Measurements from ENCODE around the gene PAQR6. TPM values are rescaled to one million over a fixed set of nuclear protein-coding genes. Genes with fewer than 3 reads are reported as not detected.
A peak's percentile ranks its signal among the peaks of the same experiment; 100 is the strongest.

The PAQR6 gene
- total and polyA plus RNA-seq, 5 donors from 2014 or later, result 0.13 to 3.7 (median 0.81) TPM

DNA sequence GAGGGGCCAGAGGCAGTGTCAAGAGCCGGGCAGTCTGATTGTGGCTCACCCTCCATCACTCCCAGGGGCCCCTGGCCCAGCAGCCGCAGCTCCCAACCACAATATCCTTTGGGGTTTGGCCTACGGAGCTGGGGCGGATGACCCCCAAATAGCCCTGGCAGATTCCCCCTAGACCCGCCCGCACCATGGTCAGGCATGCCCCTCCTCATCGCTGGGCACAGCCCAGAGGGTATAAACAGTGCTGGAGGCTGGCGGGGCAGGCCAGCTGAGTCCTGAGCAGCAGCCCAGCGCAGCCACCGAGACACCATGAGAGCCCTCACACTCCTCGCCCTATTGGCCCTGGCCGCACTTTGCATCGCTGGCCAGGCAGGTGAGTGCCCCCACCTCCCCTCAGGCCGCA, 5.9 kb downstream of the PAQR6 start, which contains the start of gene BGLAP:
TSS of gene BGLAP (plus strand) at position 259 of the 400 bp plus-strand sequence. CDS start at position 307, 48 bp downstream.
- Mint-ChIP-seq H3K27me3 (no peaks in the 10 kb centered on the region), H3K4me3 (no peak within 1 kb of the TSS), H3K27ac (peak within 1 kb of the TSS in 1 of 3 donors; percentile 94), H3K4me1 (peaks cover 0 to 14% (median 8%) of the 10 kb centered on the region in 4 donors), H3K36me3 (peaks cover 17% of the 10 kb centered on the region), H3K9me3 (no peaks in the 10 kb centered on the region)
- H3K36me3 ChIP-seq (ENCODE audit: control insufficient read depth, insufficient read depth, low read length), result peaks cover 25% of the 10 kb centered on the region
- H3K4me1 ChIP-seq (ENCODE audit: control insufficient read depth, insufficient read depth, low read length, poor library complexity, severe bottlenecking), result peaks cover 21% of the 10 kb centered on the region
- H3K4me3 ChIP-seq (ENCODE audit: low read depth, low read length), result no peak within 1 kb of the TSS
- H3K27ac ChIP-seq (ENCODE audit: insufficient read depth, low read length, poor library complexity, severe bottlenecking), result no peak within 1 kb of the TSS
- ATAC-seq (ENCODE audit: low read depth in 2 of 2), result no peak
- DNase-seq, result no peak
- no peaks in the 10 kb centered on the region for H3K27me3 ChIP-seq (ENCODE audit: control insufficient read depth, insufficient read depth, low read length)
- H3K9me3 ChIP-seq (ENCODE audit: control insufficient read depth in 2 of 2, low read length in 2 of 2), result no peaks in the 10 kb centered on the region

DNA sequence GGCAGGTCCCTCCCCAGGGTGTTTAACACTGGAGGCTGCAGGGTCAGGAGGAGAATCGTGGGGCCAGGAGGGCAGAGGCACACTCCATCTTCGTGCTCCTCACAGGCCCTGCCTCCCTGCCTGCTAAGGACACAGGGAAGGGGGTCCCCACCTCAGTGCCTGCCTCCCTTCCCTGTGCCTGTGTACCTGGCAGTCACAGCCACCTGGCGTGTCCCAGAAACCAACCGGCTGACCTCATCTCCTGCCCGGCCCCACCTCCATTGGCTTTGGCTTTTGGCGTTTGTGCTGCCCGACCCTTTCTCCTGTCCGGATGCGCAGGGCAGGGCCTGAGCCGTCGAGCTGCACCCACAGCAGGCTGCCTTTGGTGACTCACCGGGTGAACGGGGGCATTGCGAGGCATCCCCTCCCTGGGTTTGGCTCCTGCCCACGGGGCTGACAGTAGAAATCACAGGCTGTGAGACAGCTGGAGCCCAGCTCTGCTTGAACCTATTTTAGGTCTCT, 6.5 kb downstream of the PAQR6 start:
- Histone ChIP-seq H3K9me3 (ENCODE audit: control insufficient read depth in 2 of 2, low read length in 2 of 2) (no peaks in the 10 kb centered on the region), H3K4me3 (ENCODE audit: low read depth, low read length) (no peak overlapping the region), H3K27ac (ENCODE audit: insufficient read depth, low read length, poor library complexity, severe bottlenecking) (no peak overlapping the region), H3K36me3 (ENCODE audit: control insufficient read depth, insufficient read depth, low read length) (peaks cover 31% of the 10 kb centered on the region), H3K27me3 (ENCODE audit: control insufficient read depth, insufficient read depth, low read length) (no peaks in the 10 kb centered on the region), H3K4me1 (ENCODE audit: control insufficient read depth, insufficient read depth, low read length, poor library complexity, severe bottlenecking) (peaks cover 16% of the 10 kb centered on the region)
- H3K4me1 Mint-ChIP-seq, result peaks cover 0 to 14% (median 8%) of the 10 kb centered on the region in 4 donors
- DNase-seq (no peak), ATAC-seq (ENCODE audit: low read depth in 2 of 2) (no peak)
- H3K4me3 Mint-ChIP-seq, result no peak overlapping the region
- no peak overlapping the region for H3K27ac Mint-ChIP-seq
- peaks cover 18% of the 10 kb centered on the region for H3K36me3 Mint-ChIP-seq
- H3K27me3 Mint-ChIP-seq, result no peaks in the 10 kb centered on the region
- no peaks in the 10 kb centered on the region for H3K9me3 Mint-ChIP-seq

DNA sequence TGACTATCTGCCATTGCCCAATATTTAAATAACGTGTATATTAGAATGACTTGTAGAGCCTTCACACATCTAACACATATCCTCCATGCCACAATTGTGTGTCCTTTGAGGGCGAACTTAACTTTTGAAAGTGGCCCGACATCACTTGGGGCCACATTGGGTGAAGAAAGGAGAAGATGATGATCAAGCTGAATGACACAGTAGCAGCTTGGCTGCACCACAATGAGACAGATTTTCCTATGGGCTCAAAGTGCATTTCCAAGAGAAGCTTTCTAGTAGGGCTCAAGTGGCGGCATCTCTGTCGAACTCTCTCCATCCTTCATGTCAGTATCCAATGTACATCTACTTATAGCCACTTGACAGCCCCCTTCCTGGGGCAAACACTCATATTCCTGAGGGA, 9.6 kb downstream of the PAQR6 start:
- no peaks in the 10 kb centered on the region for H3K27me3 ChIP-seq (ENCODE audit: control insufficient read depth, insufficient read depth, low read length)
- ATAC-seq (ENCODE audit: low read depth in 2 of 2), result no peak
- no peak overlapping the region for H3K4me3 Mint-ChIP-seq
- H3K27ac ChIP-seq (ENCODE audit: insufficient read depth, low read length, poor library complexity, severe bottlenecking), result no peak overlapping the region
- no peaks in the 10 kb centered on the region for H3K4me1 ChIP-seq (ENCODE audit: control insufficient read depth, insufficient read depth, low read length, poor library complexity, severe bottlenecking)
- H3K9me3 ChIP-seq (ENCODE audit: control insufficient read depth in 2 of 2, low read length in 2 of 2), result no peaks in the 10 kb centered on the region
- no peak overlapping the region for H3K27ac Mint-ChIP-seq
- peaks cover 22% of the 10 kb centered on the region for H3K36me3 Mint-ChIP-seq
- DNase-seq, result no peak
- H3K4me1 Mint-ChIP-seq, result no peaks in the 10 kb centered on the region
- H3K9me3 Mint-ChIP-seq, result no peaks in the 10 kb centered on the region
- no peak overlapping the region for H3K4me3 ChIP-seq (ENCODE audit: low read depth, low read length)
- H3K36me3 ChIP-seq (ENCODE audit: control insufficient read depth, insufficient read depth, low read length), result peaks cover 48% of the 10 kb centered on the region
- H3K27me3 Mint-ChIP-seq, result no peaks in the 10 kb centered on the region

DNA sequence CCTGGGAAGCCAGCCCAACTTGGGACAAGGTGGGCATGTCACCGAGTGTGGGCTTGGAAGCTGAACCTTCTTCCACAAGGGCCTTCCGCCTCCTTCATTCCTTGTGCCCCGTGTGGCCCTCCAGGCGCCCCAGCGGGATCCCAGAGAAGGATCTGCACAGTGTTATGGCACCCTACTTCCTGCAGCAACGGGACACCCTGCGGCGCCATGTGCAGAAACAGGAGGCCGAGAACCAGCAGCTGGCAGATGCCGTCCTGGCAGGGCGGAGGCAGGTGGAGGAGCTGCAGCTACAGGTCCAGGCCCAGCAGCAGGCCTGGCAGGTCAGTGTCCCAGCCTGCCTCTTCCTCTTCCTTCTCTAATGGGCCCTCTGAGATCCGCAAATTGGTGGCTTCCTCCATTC, 11.7 kb downstream of the PAQR6 start:
- Mint-ChIP-seq H3K4me3 (no peak overlapping the region), H3K27me3 (no peaks in the 10 kb centered on the region), H3K9me3 (no peaks in the 10 kb centered on the region), H3K4me1 (no peaks in the 10 kb centered on the region), H3K27ac (no peak overlapping the region), H3K36me3 (peaks cover 22% of the 10 kb centered on the region)
- Histone ChIP-seq H3K9me3 (ENCODE audit: control insufficient read depth in 2 of 2, low read length in 2 of 2) (no peaks in the 10 kb centered on the region), H3K27ac (ENCODE audit: insufficient read depth, low read length, poor library complexity, severe bottlenecking) (no peak overlapping the region), H3K4me1 (ENCODE audit: control insufficient read depth, insufficient read depth, low read length, poor library complexity, severe bottlenecking) (no peaks in the 10 kb centered on the region), H3K36me3 (ENCODE audit: control insufficient read depth, insufficient read depth, low read length) (peaks cover 48% of the 10 kb centered on the region), H3K4me3 (ENCODE audit: low read depth, low read length) (no peak overlapping the region), H3K27me3 (ENCODE audit: control insufficient read depth, insufficient read depth, low read length) (no peaks in the 10 kb centered on the region)
- no peak for ATAC-seq (ENCODE audit: low read depth in 2 of 2)
- DNase-seq, result no peak

DNA sequence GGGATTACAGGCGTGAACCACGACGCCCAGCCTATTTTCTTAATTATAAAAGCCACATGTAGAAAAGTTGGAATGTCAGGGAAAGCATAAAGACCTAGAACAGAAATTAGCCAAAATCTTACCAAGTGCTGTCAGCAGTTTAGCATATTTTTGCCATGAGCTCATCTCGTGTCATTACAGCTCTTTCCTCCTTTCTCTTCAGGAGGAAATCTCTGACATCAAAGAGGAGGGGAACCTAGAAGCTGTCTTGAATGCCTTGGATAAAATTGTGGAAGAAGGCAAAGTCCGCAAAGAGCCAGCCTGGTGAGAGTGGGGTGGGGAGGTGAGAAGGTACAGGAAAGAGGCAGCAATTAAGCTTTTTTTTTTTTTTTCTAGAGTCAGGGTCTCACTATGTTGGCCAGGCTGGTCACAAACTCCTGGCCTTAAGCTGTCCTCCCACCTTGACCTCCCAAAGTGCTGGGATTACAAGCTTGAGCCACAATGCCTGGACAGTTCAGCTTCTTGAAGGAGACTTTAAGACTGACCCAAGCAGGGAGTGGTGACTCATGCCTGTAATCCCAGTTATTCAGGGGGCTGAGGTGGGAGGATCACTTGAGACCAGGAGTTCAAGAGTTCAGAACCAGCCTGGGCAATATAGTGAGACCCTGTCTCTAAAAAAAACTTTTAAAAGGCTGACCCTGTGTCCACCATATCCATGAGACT, 14.3 kb downstream of the PAQR6 start:
- ATAC-seq (ENCODE audit: low read depth in 2 of 2) (no peak), DNase-seq (no peak)
- no peak overlapping the region for H3K27ac Mint-ChIP-seq
- H3K36me3 Mint-ChIP-seq, result peaks cover 22% of the 10 kb centered on the region
- no peak overlapping the region for H3K4me3 Mint-ChIP-seq
- Histone ChIP-seq H3K27ac (ENCODE audit: insufficient read depth, low read length, poor library complexity, severe bottlenecking) (no peak overlapping the region), H3K4me3 (ENCODE audit: low read depth, low read length) (no peak overlapping the region), H3K4me1 (ENCODE audit: control insufficient read depth, insufficient read depth, low read length, poor library complexity, severe bottlenecking) (no peaks in the 10 kb centered on the region), H3K27me3 (ENCODE audit: control insufficient read depth, insufficient read depth, low read length) (no peaks in the 10 kb centered on the region), H3K9me3 (ENCODE audit: control insufficient read depth in 2 of 2, low read length in 2 of 2) (no peaks in the 10 kb centered on the region), H3K36me3 (ENCODE audit: control insufficient read depth, insufficient read depth, low read length) (peaks cover 41% of the 10 kb centered on the region)
- no peaks in the 10 kb centered on the region for H3K27me3 Mint-ChIP-seq
- peaks cover 0 to 5% (median 0%) of the 10 kb centered on the region in 4 donors for H3K4me1 Mint-ChIP-seq
- no peaks in the 10 kb centered on the region for H3K9me3 Mint-ChIP-seq

DNA sequence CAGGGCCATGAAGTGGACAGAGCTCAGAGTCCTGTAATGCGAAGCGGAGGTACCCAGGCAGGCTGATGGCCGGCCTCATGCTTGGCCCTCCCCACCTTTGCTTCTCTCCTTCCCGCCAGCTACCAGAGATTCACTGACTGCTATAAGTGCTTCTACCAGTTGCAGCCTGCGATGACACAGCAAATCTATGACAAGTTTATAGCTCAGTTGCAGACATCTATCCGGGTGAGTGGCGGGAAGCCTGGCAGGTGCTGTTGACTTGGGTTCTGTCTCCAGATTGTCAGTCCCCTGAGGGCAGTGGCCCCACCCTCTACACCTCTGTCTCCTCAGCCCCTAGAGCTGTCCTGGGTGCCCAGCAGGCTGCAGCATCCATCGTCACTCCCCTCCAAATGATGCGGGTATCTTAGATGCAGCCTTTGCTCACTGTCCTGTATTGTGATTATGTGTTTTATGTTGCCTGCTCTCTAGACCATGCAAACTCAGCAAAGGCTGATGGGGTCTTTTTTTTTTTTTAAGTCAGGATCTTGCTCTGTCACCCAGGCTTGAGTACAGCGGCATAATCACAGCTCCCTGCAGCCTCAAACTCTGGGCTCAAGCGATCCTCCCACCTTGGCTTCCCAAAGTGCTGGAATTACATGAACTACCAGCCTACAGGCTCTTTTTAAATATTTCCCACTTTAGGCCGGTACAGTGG, 15.5 kb downstream of the PAQR6 start:
- no peaks in the 10 kb centered on the region for H3K9me3 Mint-ChIP-seq
- ATAC-seq (ENCODE audit: low read depth in 2 of 2) (no peak), DNase-seq (no peak)
- Histone ChIP-seq H3K4me3 (ENCODE audit: low read depth, low read length) (no peak overlapping the region), H3K4me1 (ENCODE audit: control insufficient read depth, insufficient read depth, low read length, poor library complexity, severe bottlenecking) (no peaks in the 10 kb centered on the region), H3K36me3 (ENCODE audit: control insufficient read depth, insufficient read depth, low read length) (peaks cover 34% of the 10 kb centered on the region), H3K9me3 (ENCODE audit: control insufficient read depth in 2 of 2, low read length in 2 of 2) (no peaks in the 10 kb centered on the region), H3K27me3 (ENCODE audit: control insufficient read depth, insufficient read depth, low read length) (no peaks in the 10 kb centered on the region), H3K27ac (ENCODE audit: insufficient read depth, low read length, poor library complexity, severe bottlenecking) (no peak overlapping the region)
- no peak overlapping the region for H3K4me3 Mint-ChIP-seq
- peaks cover 0 to 10% (median 2%) of the 10 kb centered on the region in 4 donors for H3K4me1 Mint-ChIP-seq
- no peak overlapping the region for H3K27ac Mint-ChIP-seq
- peaks cover 20% of the 10 kb centered on the region for H3K36me3 Mint-ChIP-seq
- H3K27me3 Mint-ChIP-seq, result no peaks in the 10 kb centered on the region

DNA sequence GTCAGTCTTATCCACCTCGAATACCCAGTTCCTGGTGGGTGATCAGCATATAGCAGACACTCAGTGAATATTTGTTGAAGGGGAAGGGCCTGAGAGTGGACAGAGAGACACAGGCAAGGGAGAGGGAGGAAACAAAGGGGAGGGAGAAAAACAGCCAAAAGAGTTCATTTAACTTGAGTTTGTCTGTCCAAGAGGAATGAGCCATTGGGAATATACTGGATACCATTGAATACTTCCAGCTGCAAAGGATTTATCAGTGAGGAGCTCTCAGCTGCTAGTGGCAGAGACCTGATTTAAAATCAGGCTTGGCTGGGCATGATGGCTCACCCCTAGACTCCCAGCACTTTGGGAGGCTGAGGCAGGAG, 17.4 kb downstream of the PAQR6 start:
- H3K36me3 ChIP-seq (ENCODE audit: control insufficient read depth, insufficient read depth, low read length), result peaks cover 23% of the 10 kb centered on the region
- ATAC-seq (ENCODE audit: low read depth in 2 of 2) (no peak), DNase-seq (no peak)
- H3K36me3 Mint-ChIP-seq, result peaks cover 16% of the 10 kb centered on the region
- H3K9me3 Mint-ChIP-seq, result no peaks in the 10 kb centered on the region
- H3K4me1 ChIP-seq (ENCODE audit: control insufficient read depth, insufficient read depth, low read length, poor library complexity, severe bottlenecking), result peaks cover 6% of the 10 kb centered on the region
- peak overlapping the region in 1 of 3 donors; percentile 78 for H3K27ac Mint-ChIP-seq
- no peaks in the 10 kb centered on the region for H3K27me3 ChIP-seq (ENCODE audit: control insufficient read depth, insufficient read depth, low read length)
- no peaks in the 10 kb centered on the region for H3K9me3 ChIP-seq (ENCODE audit: control insufficient read depth in 2 of 2, low read length in 2 of 2)
- no peaks in the 10 kb centered on the region for H3K27me3 Mint-ChIP-seq
- peaks cover 4 to 17% (median 11%) of the 10 kb centered on the region in 4 donors for H3K4me1 Mint-ChIP-seq
- H3K4me3 Mint-ChIP-seq, result no peak overlapping the region
- H3K27ac ChIP-seq (ENCODE audit: insufficient read depth, low read length, poor library complexity, severe bottlenecking), result no peak overlapping the region
- no peak overlapping the region for H3K4me3 ChIP-seq (ENCODE audit: low read depth, low read length)
